GM12878 (cell line): ENCODE data around the gene PANX2. TPM values are rescaled to one million over a fixed set of nuclear protein-coding genes. Genes with fewer than 3 reads are reported as not detected.

Experiments
- ATAC-seq: fragments of 200-7000 bp; cut with Tn5 transposase; 3 replicates; pipeline ENCODE4 v1.9.1; 2020; ENCODE audit warnings: mild to moderate bottlenecking, moderate library complexity
- BruUV-seq: library from RNA; stranded (reverse); fragments of 400-500 nt; replicated peaks from 2 replicates; lab custom pipeline; 2021; lab: Mats Ljungman, UMichigan
- CTCF ChIA-PET: fragments of 300-600 bp; sonication (Branson Sonifier 250); formaldehyde crosslinking; extraction: SDS; loops from one replicate; lab custom pipeline; 2021; ENCODE audit warnings: inconsistent platforms; lab: Yijun Ruan, JAX
- POLR2A ChIA-PET: fragments of 350-600 bp; formaldehyde crosslinking; extraction: SDS; loops from one replicate; lab custom pipeline; 2021; ENCODE audit warnings: inconsistent platforms; lab: Charles Lee
- RAD21 ChIA-PET: fragments of 300-600 bp; sonication (Branson Sonifier 250); formaldehyde crosslinking; loops from one replicate; lab custom pipeline; 2023; ENCODE audit warnings: antibody characterized with exemption; ENCODE audit not compliant: unreplicated experiment; lab: Charles Lee
- SMC1A ChIA-PET: fragments of 300-600 bp; sonication (Branson Sonifier 250); formaldehyde crosslinking; loops from one replicate; lab custom pipeline; 2023; ENCODE audit not compliant: unreplicated experiment, uncharacterized antibody; lab: Charles Lee
- DNase-seq: peaks from one replicate; pipeline ENCODE4 v3.0.0-alpha.2; 2011; ENCODE audit warnings: low read depth, low spot score
- FAIRE-seq: peaks from 3 replicates; lab custom pipeline; 2011; peaks lifted over from hg19 to GRCh38; lab: Jason Lieb, UNC
- H2AFZ ChIP-seq: 2 replicates; pipeline ENCODE4 v1.6.0; 2011; ENCODE audit warnings: low read depth, low read length, control low read depth; ENCODE audit not compliant: control insufficient read depth
- H3K27ac ChIP-seq: 2 replicates; pipeline ENCODE4 v1.5.1; 2011; ENCODE audit warnings: control low read depth; ENCODE audit not compliant: control insufficient read depth, insufficient read depth
- H3K27me3 ChIP-seq, 2 experiments: replicated peaks in 1 of 2; 2 replicates each; pipeline versions ENCODE4 v1.6.0 to v1.6.1; 2011; ENCODE audit warnings: low read length in 1 of 2; ENCODE audit not compliant: control insufficient read depth in 2 of 2, insufficient read depth in 2 of 2
- H3K36me3 ChIP-seq, 2 experiments: 2 replicates each; pipeline ENCODE4 v1.5.1; 2011; ENCODE audit warnings: low read length in 1 of 2; ENCODE audit not compliant: control insufficient read depth in 2 of 2, insufficient read depth in 2 of 2
- H3K4me1 ChIP-seq: 2 replicates; pipeline ENCODE4 v1.6.1; 2011; ENCODE audit warnings: mild to moderate bottlenecking, low read length, moderate library complexity, mixed read lengths; ENCODE audit not compliant: control insufficient read depth, insufficient read depth
- H3K4me2 ChIP-seq: 2 replicates; pipeline ENCODE4 v1.6.0; 2011; ENCODE audit warnings: control low read depth; ENCODE audit not compliant: control insufficient read depth, insufficient read depth
- H3K4me3 ChIP-seq: fragments of 200-600 bp; sonication (generic); 2 replicates; pipeline ENCODE4 v1.5.1; 2016
- H3K79me2 ChIP-seq: 2 replicates; pipeline ENCODE4 v1.6.0; 2011; ENCODE audit warnings: low read length; ENCODE audit not compliant: control insufficient read depth, insufficient read depth
- H3K9ac ChIP-seq: 2 replicates; pipeline ENCODE4 v1.8.0; 2011; ENCODE audit warnings: low read length, control low read depth, mixed read lengths; ENCODE audit not compliant: control insufficient read depth, insufficient read depth
- H3K9me3 ChIP-seq: replicated peaks from 3 replicates; pipeline ENCODE4 v1.5.1; 2011; ENCODE audit warnings: mild to moderate bottlenecking, low read length; ENCODE audit not compliant: control insufficient read depth, insufficient read depth
- H4K20me1 ChIP-seq: 2 replicates; pipeline ENCODE4 v1.6.0; 2011; ENCODE audit not compliant: control insufficient read depth, insufficient read depth
- CHD2 ChIP-seq: IDR thresholded peaks from 2 replicates; pipeline ENCODE4 v1.6.1; 2011; ENCODE audit warnings: low read depth, low read length, improper control_type of control experiment, borderline replicate concordance
- ESRRA ChIP-seq: IDR thresholded peaks from 2 replicates; pipeline ENCODE4 v1.6.1; 2012; ENCODE audit warnings: mild to moderate bottlenecking, low read length, improper control_type of control experiment
- KDM1A ChIP-seq: fragments of 200-600 bp; sonication (generic); IDR thresholded peaks from 2 replicates; pipeline ENCODE4 v1.6.1; 2016; ENCODE audit warnings: borderline replicate concordance
- MAX ChIP-seq: IDR thresholded peaks from 2 replicates; pipeline ENCODE4 v1.6.1; 2012; ENCODE audit warnings: low read depth, low read length, improper control_type of control experiment
- NFYA ChIP-seq: IDR thresholded peaks from 2 replicates; pipeline ENCODE4 v1.6.1; 2011; ENCODE audit warnings: low read depth, mild to moderate bottlenecking, low read length, improper control_type of control experiment, borderline replicate concordance
- NRF1 ChIP-seq: conservative IDR thresholded peaks from 2 replicates; pipeline ENCODE4 v1.6.1; 2011; ENCODE audit warnings: mild to moderate bottlenecking, low read depth, low read length, improper control_type of control experiment
- PKNOX1 ChIP-seq: fragments of 450-650 bp; IDR thresholded peaks from 2 replicates; pipeline ENCODE4 v1.6.1; 2016; ENCODE audit warnings: mild to moderate bottlenecking
- SP1 ChIP-seq: IDR thresholded peaks from one replicate; pipeline ENCODE4 v1.6.1; 2011; ENCODE audit warnings: low read depth, low read length
- STAT3 ChIP-seq: IDR thresholded peaks from 2 replicates; pipeline ENCODE4 v1.6.1; 2011; ENCODE audit warnings: low read depth, low read length, improper control_type of control experiment
- USF2 ChIP-seq: IDR thresholded peaks from 2 replicates; pipeline ENCODE4 v1.6.1; 2011; ENCODE audit warnings: low read depth, low read length, improper control_type of control experiment, borderline replicate concordance
- ZNF592 ChIP-seq: fragments of 450-650 bp; IDR thresholded peaks from 2 replicates; pipeline ENCODE4 v1.6.1; 2017; ENCODE audit warnings: mild to moderate bottlenecking, moderate library complexity
- ZNF622 ChIP-seq: fragments of 450-650 bp; IDR thresholded peaks from 2 replicates; pipeline ENCODE4 v1.6.1; 2017; ENCODE audit warnings: mild to moderate bottlenecking, inconsistent platforms
- WGBS: methylation state at CpG from one replicate; pipeline ENCODE4 v1.1.6; 2016; ENCODE audit warnings: low lambda C conversion rate; ENCODE audit not compliant: insufficient replicate concordance, insufficient coverage; ENCODE audit errors: missing lambda C conversion rate; 5-methylcytosine and 5-hydroxymethylcytosine counted together
- in situ Hi-C: fragments of 300-500 bp; cut with MboI; formaldehyde crosslinking; loops from 9 replicates; pipeline ENCODE4 v1.14.3; 2018; ENCODE audit warnings: mixed read lengths
- intact Hi-C: fragments of 100-400 bp; cut with micrococcal nuclease; formaldehyde crosslinking; loops from one replicate; pipeline ENCODE4 v1.14.2; 2022; ENCODE audit not compliant: unreplicated experiment
- polyA plus RNA-seq, 11 experiments: library from polyadenylated mRNA; depleted of rRNA in 4 of 11; unstranded in 6 of 11; stranded (reverse) in 5 of 11; fragments of >200 nt; fragmentation: Nextera tagmentation in 4 of 11; fragmentation: Illumina TruSeq in 1 of 11; extraction: Ambion mirVana in 4 of 11; extraction: Trizol in 1 of 11; gene quantifications; 1 replicate in 1 of 11; 2 replicates in 10 of 11; pipeline versions ENCODE4 v1.2.1 to v1.2.3, GENCODE V29; 2011 to 2016; ENCODE audit warnings: inconsistent platforms in 2 of 11, missing spikeins in 2 of 11, low read depth in 1 of 11
- total RNA-seq, 4 experiments: library from RNA; depleted of rRNA in 3 of 4; stranded (reverse); fragments of >200 nt in 3 of 4; fragmentation: Illumina TruSeq in 1 of 4; extraction: Trizol in 1 of 4; gene quantifications; 2 replicates each; pipeline versions ENCODE4 v1.2.1 to v1.2.3, GENCODE V29; 2013 to 2021

Gene PANX2
- total and polyA plus RNA-seq, 10 of the 15 experiments (the other 5 are each of a cell fraction or from before 2014, with no cell fraction given), result 0.04 to 0.44 (median 0.17) TPM; not detected in 5

- ChIA-PET SMC1A (no interaction called here), RAD21 (no interaction called here), POLR2A (no interaction called here), CTCF (no interaction called here)
- no peak for TF ChIP-seq MAX
- TF ChIP-seq STAT3, result no peak
- TF ChIP-seq ZNF592, result no peak
- no peak for TF ChIP-seq ZNF622
- TF ChIP-seq ESRRA, result no peak
- no peak for TF ChIP-seq USF2
- TF ChIP-seq SP1, result no peak
- no peak for TF ChIP-seq NRF1
- no peak for TF ChIP-seq CHD2
- no peak for TF ChIP-seq NFYA
- TF ChIP-seq PKNOX1, result no peak
- no peak for TF ChIP-seq KDM1A
- no peaks in the 10 kb centered on the region; the same call in 1 of the 2 replicates for H3K79me2 ChIP-seq
- H3K9me3 ChIP-seq, result no peaks in the 10 kb centered on the region
- no peak overlapping the region for H2AFZ ChIP-seq
- DNase-seq, result no peak
- no peak for FAIRE-seq
- H3K4me1 ChIP-seq, result no peaks in the 10 kb centered on the region
- in situ Hi-C loops (no loop called here), intact Hi-C loops (no loop called here)
- no peak overlapping the region for H3K27ac ChIP-seq
- 94% methylated on average over 25 of the region's 25 CpGs for WGBS
- no peak overlapping the region for H3K9ac ChIP-seq
- H3K4me2 ChIP-seq, result no peak overlapping the region
- no peak overlapping the region for H3K4me3 ChIP-seq
- BruUV-seq, result no TSS peak
- no peaks in the 10 kb centered on the region for H4K20me1 ChIP-seq
- no peaks in the 10 kb centered on the region for H3K27me3 ChIP-seq
- no peak for ATAC-seq
- peaks cover 19 to 65% of the 10 kb centered on the region in 2 experiments; a peak in 3 of 4 replicates for H3K36me3 ChIP-seq
These were observed 49.5 kb downstream of the PANX2 start for GRCh38 chr22:50219800-50220602.
